ENCODE data around the gene JUNB. TPM values are rescaled to one million over a fixed set of nuclear protein-coding genes. Genes with fewer than 3 reads are reported as not detected.
"Not testable (repeated sequence)": the region's sequence is repeated elsewhere in the genome, so short reads cannot be mapped to it uniquely, and the experiment has no call there.

The JUNB gene
- total RNA-seq, 1 experiment from 2014 or later: 10.0 TPM

DNA sequence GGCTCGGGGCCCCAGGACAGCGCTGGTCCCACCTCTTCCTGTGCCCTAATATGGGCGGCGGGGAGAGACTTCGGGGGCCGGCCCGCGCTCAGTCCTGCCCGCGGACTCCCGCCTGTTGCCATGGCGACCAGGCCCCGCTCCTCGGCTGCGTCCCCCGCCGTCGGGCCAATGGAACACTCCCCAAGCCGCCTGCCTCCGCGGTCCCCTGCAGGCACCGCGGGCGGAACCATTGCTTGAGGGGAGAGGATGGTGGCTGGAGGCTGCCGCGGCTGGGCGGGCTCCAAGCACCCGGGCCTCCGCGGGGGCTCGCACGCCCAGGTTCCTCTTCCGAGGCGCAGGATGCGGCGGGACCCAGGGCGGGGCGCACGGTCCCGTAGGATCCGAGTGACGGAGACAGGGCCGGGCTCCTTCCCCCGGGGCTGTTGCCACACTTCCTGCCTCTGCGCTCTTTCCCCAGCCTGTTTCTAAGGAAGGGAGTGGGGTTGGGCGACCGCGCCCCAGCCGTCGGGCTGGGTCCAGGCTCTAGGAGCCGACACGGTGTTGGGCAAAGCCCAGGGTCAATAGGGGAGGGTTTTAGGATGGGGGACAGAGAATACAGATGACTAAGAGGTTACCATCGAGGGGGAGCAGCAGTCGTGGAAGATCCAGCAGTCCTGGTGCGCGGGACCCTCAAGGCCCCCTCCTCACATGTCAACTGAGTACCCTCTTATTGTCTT, 1.2 kb upstream of the JUNB start:
- DNase-seq: peak; percentile 99
- Histone ChIP-seq H3K27me3 (ENCODE audit: control insufficient read depth, insufficient read depth, low read length) (peaks cover 21% of the 10 kb centered on the region), H3K36me3 (replicated peaks; ENCODE audit: control insufficient read depth, insufficient read depth, low read length) (no peaks in the 10 kb centered on the region), H3K4me3 (ENCODE audit: insufficient read depth, low read depth, low read length) (peak overlapping the region; percentile 70)

DNA sequence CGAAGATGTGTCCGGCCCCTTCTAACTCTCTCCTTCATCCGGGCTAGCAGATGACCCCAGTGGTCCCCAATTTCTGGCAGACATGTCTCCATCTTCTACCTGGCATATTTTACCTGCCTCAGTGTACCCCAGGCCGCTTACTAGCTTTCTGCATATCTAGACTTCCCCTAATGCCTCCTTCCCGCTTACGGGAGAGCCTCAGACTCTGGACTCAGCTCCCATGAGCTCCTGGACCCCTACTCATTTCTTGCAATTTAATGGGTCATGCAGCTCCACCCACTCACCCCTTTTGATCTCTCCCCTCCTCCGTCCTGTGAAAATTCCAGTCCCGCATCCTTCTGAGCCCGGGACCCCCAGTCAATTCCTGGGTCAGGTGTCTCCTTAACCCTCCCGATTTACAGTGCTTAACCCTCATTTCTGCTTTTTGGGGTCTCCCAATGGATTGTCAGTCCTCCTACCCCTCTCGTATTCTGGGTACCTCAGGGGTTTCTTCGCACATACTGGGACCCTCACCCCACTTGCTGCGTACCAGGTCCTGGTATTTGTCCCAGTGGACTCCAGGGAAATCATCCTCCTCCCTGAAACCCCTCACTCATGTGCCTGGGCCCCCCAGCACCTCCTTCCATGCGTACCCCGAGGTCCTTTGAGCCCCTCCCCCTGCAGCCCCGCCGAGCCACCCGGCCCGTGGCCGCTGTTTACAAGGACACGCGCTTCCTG, 500 bp upstream of the JUNB start:
- Histone ChIP-seq H3K27me3 (ENCODE audit: control insufficient read depth, insufficient read depth, low read length) (peaks cover 21% of the 10 kb centered on the region), H3K4me3 (ENCODE audit: insufficient read depth, low read depth, low read length) (peak overlapping the region; percentile 70), H3K36me3 (replicated peaks; ENCODE audit: control insufficient read depth, insufficient read depth, low read length) (no peaks in the 10 kb centered on the region)
- DNase-seq: no peak

DNA sequence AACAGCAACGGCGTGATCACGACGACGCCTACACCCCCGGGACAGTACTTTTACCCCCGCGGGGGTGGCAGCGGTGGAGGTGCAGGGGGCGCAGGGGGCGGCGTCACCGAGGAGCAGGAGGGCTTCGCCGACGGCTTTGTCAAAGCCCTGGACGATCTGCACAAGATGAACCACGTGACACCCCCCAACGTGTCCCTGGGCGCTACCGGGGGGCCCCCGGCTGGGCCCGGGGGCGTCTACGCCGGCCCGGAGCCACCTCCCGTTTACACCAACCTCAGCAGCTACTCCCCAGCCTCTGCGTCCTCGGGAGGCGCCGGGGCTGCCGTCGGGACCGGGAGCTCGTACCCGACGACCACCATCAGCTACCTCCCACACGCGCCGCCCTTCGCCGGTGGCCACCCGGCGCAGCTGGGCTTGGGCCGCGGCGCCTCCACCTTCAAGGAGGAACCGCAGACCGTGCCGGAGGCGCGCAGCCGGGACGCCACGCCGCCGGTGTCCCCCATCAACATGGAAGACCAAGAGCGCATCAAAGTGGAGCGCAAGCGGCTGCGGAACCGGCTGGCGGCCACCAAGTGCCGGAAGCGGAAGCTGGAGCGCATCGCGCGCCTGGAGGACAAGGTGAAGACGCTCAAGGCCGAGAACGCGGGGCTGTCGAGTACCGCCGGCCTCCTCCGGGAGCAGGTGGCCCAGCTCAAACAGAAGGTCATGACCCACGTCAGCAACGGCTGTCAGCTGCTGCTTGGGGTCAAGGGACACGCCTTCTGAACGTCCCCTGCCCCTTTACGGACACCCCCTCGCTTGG, 966 bp downstream of the JUNB start:
- peak overlapping the region; percentile 70 for H3K4me3 ChIP-seq (ENCODE audit: insufficient read depth, low read depth, low read length)
- peaks cover 21% of the 10 kb centered on the region for H3K27me3 ChIP-seq (ENCODE audit: control insufficient read depth, insufficient read depth, low read length)
- H3K36me3 ChIP-seq (replicated peaks; ENCODE audit: control insufficient read depth, insufficient read depth, low read length): 0 out of 2 replicates have a peak, but pooled peaks cover 2% of the 10 kb centered on the region
- DNase-seq: peak; percentile 83

DNA sequence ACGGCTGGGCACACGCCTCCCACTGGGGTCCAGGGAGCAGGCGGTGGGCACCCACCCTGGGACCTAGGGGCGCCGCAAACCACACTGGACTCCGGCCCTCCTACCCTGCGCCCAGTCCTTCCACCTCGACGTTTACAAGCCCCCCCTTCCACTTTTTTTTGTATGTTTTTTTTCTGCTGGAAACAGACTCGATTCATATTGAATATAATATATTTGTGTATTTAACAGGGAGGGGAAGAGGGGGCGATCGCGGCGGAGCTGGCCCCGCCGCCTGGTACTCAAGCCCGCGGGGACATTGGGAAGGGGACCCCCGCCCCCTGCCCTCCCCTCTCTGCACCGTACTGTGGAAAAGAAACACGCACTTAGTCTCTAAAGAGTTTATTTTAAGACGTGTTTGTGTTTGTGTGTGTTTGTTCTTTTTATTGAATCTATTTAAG, 1.6 kb downstream of the JUNB start:
- peak; percentile 66 for DNase-seq
- H3K4me3 ChIP-seq (ENCODE audit: insufficient read depth, low read depth, low read length): peak overlapping the region; percentile 70
- H3K27me3 ChIP-seq (ENCODE audit: control insufficient read depth, insufficient read depth, low read length): peaks cover 21% of the 10 kb centered on the region
- 0 out of 2 replicates have a peak, but pooled peaks cover 2% of the 10 kb centered on the region for H3K36me3 ChIP-seq (replicated peaks; ENCODE audit: control insufficient read depth, insufficient read depth, low read length)

DNA sequence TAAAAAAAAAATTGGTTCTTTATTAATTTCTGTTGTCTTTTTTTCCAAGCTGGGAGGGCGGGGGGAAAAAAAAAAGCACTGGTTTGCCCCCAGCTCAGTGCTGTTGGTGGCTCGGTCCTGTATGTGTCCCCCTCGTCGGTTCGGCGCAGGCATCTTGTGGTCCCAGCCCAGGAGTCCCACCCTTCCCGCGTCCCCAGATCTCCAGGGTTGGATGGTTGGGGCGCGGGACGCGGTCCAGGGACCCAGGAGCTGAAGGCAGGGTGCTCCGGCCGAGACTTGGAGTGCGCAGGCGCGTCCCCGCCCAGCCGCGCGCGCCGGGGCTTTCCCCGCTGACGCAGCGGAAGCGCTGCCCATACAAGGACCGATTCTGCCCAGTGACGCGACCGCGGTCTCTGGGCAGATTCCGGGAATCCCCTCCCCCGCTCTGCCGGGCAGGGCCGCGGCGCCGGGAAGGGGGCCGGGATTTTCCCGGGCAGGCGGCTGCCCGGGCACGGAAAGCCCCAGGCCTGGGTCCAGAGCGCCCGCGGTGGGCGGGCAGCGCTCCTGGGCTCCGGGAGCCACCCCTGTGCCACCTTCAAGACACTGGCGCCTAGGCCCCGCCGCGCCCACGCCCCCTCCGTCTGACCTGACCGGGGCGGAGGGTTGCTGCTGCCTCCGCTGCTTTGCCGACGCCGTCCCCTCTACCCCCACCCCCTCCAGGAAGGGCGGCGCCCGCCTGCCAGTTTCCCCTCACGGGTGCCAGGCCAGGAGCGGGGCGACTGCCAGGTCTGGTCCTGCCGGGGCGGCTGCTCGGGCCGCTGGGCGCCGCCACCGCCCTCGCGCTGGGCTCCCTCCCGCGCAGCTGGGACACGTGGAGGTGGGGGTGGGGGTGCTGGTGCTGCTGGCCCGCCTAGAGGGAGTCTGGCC, 2.3 kb downstream of the JUNB start:
- Histone ChIP-seq H3K27me3 (ENCODE audit: control insufficient read depth, insufficient read depth, low read length) (peaks cover 21% of the 10 kb centered on the region), H3K4me3 (ENCODE audit: insufficient read depth, low read depth, low read length) (peak overlapping the region; percentile 70), H3K36me3 (replicated peaks; ENCODE audit: control insufficient read depth, insufficient read depth, low read length) (0 out of 2 replicates have a peak, but pooled peaks cover 2% of the 10 kb centered on the region)
- DNase-seq: peak; percentile 99

DNA sequence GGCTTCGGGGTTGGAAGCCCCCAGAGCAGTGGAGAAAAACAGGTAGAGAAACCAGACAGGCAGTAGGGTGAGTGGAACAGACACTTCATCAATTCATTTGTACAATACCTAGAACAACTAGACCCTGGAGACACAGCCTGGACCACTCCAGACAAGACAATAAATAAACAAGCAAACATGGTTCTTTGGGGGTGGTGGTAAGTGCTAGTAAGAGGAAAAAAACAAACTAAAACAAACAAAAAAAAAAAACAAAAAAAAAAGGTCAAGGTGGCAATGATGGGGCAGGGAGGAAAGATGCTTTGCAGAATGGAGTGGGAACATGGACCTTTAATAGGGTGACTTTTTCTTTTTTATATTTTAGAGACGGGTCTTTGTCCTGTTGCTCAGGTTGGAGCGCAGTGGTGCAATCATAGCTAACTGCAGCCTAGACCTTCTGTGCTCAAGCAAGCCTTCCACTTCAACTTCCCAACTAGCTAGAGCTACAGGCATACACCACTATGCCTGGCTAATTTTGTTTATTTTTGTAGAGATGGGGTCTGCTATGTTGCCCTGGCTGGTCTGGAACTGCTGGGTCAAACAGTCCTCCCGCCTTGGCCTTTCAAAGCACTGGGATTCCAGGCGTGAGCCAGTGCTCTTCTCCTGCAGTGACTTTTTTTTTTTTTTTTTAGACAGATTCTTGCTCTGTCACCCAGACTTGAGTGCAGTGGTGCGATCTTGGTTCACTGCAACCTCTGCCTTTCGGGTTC, 3.1 kb downstream of the JUNB start:
- Histone ChIP-seq H3K27me3 (ENCODE audit: control insufficient read depth, insufficient read depth, low read length) (peaks cover 21% of the 10 kb centered on the region), H3K4me3 (ENCODE audit: insufficient read depth, low read depth, low read length) (peak overlapping the region; percentile 61), H3K36me3 (replicated peaks; ENCODE audit: control insufficient read depth, insufficient read depth, low read length) (peaks cover 6% of the 10 kb centered on the region; the same call in 1 of the 2 replicates)
- DNase-seq: peak; percentile 15

DNA sequence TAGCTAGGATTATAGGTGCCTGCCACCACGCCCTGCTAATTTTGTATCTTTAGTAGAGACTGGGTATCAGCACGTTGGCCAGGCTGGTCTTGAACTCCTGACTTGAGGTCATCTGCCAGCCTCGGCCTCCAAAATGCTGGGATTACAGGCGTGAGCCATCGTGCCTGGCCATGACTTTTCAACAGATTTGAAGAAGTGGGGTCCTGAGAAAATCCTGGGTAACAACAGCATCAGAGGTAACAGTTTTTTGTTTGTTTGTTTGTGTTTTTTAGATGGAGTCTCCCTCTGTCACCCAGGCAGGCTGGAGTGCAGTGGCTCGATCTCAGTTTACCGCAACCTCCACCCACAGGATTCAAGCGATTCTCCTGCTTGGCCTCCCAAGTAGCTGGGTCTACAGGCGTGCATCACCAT, 3.7 kb downstream of the JUNB start:
- DNase-seq: no peak
- Histone ChIP-seq H3K4me3 (ENCODE audit: insufficient read depth, low read depth, low read length) (no peak overlapping the region), H3K27me3 (ENCODE audit: control insufficient read depth, insufficient read depth, low read length) (peaks cover 21% of the 10 kb centered on the region), H3K36me3 (replicated peaks; ENCODE audit: control insufficient read depth, insufficient read depth, low read length) (peaks cover 11% of the 10 kb centered on the region)

DNA sequence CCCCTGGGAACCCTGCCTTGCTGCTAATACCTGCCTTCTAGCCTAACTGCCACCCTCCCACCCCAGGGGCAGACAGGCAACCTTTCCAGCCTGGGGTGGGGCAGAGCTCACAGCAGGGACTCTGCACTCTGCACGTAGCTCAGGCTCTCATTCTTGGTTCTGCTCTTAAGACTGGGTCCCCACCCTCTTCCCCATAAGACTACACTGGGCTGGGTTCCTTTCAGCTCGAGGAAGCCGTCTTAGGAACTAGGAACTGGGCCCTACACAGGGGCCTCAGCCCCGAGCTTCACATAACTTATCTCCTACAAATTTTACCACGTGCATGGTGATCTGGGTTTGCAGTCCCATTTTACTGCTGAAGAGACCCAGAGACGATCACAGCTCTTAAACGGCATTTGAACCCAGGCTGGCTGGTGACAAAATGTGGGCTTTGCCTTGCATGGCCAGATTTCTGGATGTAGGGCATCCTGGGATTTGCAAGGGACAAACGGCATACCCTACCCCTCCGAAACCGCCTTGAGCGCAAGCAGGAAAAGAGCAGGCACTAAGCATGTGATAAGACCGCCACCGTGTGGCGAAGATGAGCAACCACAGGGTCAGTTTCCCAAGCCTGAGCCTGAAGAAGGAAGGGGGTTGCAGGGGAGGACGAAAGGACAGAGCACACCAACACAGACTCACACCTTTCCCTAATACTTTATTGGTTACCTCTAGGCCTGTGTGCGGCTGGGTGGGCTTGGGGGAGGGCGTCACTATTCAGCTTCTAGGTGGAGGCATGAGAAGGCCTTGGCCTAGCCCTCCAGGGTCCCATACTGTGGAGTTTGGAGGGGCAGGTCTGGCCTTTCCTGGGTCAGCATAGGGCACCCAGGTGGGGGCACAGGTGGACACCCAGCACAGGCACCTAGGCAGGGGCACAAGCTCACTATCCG, 5.1 kb downstream of the JUNB start:
- peak; percentile 91 for DNase-seq
- Histone ChIP-seq H3K27me3 (ENCODE audit: control insufficient read depth, insufficient read depth, low read length) (peaks cover 15% of the 10 kb centered on the region), H3K36me3 (replicated peaks; ENCODE audit: control insufficient read depth, insufficient read depth, low read length) (peaks cover 14% of the 10 kb centered on the region), H3K4me3 (ENCODE audit: insufficient read depth, low read depth, low read length) (no peak overlapping the region)

DNA sequence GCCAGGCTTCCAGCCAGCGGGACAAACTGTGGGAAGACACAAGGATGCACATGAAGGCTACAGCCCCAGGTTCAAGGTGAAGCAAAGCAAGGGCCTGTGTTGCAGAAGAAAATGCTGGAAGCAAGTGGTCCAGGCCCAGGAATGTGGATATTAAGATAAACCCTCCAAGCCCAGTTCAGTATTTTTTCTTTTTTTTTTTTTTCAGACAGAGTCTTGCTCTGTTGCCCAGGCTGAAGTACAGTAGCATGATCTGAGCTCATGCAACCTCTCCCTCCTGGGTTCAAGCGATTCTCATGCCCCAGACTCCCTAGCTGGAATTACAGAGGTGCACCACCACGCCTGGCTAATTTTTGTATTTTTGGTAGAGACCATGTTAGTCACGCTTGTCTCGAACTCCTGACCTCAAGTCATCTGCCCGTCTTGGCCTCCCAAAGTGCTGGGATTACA, 5.9 kb downstream of the JUNB start:
- Histone ChIP-seq H3K36me3 (replicated peaks; ENCODE audit: control insufficient read depth, insufficient read depth, low read length) (peaks cover 14% of the 10 kb centered on the region), H3K4me3 (ENCODE audit: insufficient read depth, low read depth, low read length) (no peak overlapping the region)

DNA sequence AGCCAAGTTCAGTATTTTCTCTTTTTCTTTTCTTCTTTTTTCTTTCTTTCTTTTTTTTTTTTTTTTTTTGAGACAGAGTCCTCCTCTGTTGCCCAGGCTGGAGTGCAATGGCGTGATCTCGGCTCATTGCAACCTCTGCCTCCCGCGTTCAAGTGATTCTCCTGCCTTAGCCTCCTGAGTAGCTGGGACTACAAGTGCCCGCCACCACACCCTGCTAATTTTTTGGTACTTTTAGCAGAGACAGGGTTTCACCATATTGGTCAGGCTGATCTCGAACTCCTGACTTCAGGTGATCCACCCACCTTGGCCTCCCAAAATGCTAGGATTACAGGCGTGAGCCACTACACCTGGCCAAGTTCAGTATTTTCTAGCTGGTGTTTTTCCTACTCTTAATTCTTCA, 6.3 kb downstream of the JUNB start:
- not testable (repeated sequence) for DNase-seq

More for the DNA sequence above, 5.9 kb downstream of the JUNB start:
- H3K27me3 ChIP-seq (ENCODE audit: control insufficient read depth, insufficient read depth, low read length): peaks cover 9% of the 10 kb centered on the region
- no peak for DNase-seq

DNA sequence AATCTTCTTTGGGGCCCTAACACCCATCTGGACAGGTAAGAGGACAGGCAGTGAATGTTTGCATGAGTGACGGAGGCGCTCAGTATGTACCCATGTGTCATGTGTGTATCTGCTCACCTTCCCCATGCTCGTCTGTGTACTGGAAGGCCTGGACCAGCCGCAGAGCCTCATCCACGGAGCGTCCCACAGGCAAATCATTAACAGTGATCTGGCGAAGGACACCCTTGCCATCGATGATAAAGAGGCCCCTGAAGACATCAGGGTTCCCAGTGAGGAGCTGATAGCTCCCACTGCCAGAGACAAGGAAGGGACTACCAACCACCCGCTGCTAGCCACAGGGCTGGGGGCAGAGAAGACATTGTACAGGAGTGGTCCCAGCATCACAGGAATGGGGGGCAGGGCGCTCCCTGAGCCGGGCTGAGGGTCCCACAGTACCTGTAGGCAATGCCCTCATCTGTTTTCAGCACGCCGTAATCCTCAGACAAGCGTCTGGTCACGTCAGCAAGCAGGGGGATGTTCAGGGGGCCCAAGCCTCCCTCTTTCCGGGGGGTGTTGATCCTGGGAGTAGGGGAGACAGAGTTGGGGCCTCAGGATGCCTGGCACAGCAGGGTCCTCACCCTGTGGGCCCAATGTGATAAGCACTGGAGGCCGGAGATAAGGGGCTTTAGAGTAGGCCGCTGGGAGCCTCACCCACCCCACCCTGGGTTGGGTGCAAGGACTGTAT, 8.6 kb downstream of the JUNB start:
- peaks cover 9% of the 10 kb centered on the region for H3K27me3 ChIP-seq (ENCODE audit: control insufficient read depth, insufficient read depth, low read length)
- DNase-seq: no peak
- H3K4me3 ChIP-seq (ENCODE audit: insufficient read depth, low read depth, low read length): no peak overlapping the region
- peaks cover 14% of the 10 kb centered on the region for H3K36me3 ChIP-seq (replicated peaks; ENCODE audit: control insufficient read depth, insufficient read depth, low read length)

More for the DNA sequence above, 6.3 kb downstream of the JUNB start:
- peaks cover 14% of the 10 kb centered on the region for H3K36me3 ChIP-seq (replicated peaks; ENCODE audit: control insufficient read depth, insufficient read depth, low read length)
- not testable (repeated sequence) for H3K27me3 ChIP-seq (ENCODE audit: control insufficient read depth, insufficient read depth, low read length); H3K4me3 ChIP-seq (ENCODE audit: insufficient read depth, low read depth, low read length)

DNA sequence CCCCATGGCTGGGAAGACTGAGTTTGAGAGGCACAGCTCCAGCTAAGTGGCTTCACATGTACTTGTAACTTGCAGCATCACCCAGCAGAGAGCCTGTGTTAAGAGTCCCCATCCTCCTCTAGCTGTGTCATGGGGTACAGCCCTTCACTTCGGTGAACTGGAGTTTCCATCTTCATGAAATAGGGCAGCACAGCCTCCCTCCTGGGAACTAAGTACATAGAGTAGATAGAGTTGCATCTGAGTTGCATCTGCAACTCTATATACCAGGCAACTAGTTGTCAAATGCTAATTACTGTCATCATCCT, 9.1 kb downstream of the JUNB start:
- H3K27me3 ChIP-seq (ENCODE audit: control insufficient read depth, insufficient read depth, low read length): peaks cover 9% of the 10 kb centered on the region
- peak overlapping the region; percentile 97 for H3K4me3 ChIP-seq (ENCODE audit: insufficient read depth, low read depth, low read length)

More for the DNA sequence above, 9.1 kb downstream of the JUNB start:
- peaks cover 14% of the 10 kb centered on the region for H3K36me3 ChIP-seq (replicated peaks; ENCODE audit: control insufficient read depth, insufficient read depth, low read length)
- no peak for DNase-seq

All from H7 (cell line).